Hypothalamus (tissue), 51 donors: ENCODE results near the gene TP73.

Experiments used
- DNase-seq, 51 donors: peaks; one replicate each; lab custom pipeline; 2025; lab: John Stamatoyannopoulos, UW

The TP73 gene

GRCh38 chr1:3750741-3751140, 98.4 kb downstream of the TP73 start:
- no peak for DNase-seq

GRCh38 chr1:3752400-3752945, 100.2 kb downstream of the TP73 start, which contains the start of gene CCDC27:
Gene CCDC27, plus strand, starts transcription at chr1:3752450. Its CDS starts 32 bp downstream, at chr1:3752482.
- no peak for DNase-seq

DNA sequence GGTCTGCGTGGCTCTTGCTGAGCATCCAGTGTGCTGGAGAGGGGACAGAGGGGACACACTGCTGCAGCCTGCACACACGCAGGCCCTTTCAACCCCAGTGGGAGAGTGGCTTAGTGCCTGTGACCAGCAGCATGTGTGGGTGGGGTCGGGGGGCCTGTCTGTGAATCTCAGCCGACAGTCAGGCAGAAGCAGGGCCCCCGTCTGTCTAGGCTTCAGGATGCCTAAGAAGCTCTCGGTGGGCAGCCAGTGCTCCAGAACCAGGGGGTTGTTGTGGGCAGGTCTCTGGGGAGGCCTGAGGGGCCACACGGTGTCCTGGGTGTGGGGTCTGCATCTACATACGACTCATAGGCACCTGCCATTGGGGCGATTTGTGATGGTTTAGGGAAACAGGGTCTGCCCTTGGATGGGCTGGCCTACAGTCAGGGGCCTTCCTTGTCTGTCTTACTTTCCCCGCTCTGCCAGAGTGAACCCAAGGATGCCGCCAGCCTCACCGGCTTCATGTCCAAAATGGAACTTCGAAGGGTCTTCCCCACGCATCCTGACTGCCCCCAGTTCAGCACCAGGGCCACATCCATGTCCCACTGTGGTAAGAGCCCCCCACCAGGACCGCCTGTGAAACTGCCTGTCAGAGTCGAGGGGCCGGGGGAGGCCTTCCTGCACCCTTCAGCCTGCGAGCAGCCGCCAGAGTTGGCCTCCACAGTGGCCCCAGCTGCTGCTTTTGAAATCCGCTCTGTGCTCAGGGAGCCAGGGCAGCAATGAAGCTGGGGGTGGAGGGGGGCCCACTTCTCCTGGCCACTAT, 101.5 kb downstream of the TP73 start:
- no peak for DNase-seq

DNA sequence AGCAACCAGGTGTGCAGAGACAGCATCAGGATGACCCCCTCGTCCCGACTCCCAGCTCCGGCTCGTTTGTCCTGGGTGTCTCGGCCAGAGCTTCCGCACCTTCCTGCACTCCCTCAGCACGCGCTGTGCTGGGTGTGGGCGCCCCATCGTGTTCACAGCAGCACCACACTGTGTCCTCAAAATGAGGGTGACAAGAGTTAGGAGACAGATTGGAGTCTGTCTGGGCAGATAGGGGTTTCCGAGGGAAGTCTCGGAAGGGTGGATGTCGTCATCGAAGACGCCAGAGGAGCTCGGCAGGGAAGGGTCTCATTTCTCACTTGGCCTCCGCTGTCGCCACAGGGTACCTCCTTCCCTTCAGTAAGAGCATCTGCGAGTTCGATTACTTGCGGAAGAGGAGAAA, 104.1 kb downstream of the TP73 start:
- DNase-seq = no peak

DNA sequence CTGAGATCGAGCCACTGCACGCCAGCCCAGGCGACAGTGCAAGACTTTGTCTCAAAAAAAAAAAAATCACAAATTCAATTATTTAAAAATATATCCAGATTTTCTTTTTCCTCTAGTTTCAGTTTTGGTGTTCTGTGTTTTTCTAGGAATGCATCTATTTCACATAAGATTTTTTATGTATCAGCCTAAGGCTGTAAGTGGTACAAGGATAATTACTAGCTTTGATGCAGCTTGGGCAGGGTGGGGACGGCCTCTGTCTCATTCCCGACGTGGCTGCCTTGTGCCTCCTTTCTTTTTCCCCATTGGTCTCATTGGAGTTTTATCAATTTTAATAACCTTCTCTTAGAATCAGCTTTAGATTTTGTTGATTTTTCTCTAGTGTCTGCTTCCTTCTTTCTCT, 106.8 kb downstream of the TP73 start:
- no peak for DNase-seq

GRCh38 chr1:3759796-3760195, 107.5 kb downstream of the TP73 start:
- DNase-seq = no peak

DNA sequence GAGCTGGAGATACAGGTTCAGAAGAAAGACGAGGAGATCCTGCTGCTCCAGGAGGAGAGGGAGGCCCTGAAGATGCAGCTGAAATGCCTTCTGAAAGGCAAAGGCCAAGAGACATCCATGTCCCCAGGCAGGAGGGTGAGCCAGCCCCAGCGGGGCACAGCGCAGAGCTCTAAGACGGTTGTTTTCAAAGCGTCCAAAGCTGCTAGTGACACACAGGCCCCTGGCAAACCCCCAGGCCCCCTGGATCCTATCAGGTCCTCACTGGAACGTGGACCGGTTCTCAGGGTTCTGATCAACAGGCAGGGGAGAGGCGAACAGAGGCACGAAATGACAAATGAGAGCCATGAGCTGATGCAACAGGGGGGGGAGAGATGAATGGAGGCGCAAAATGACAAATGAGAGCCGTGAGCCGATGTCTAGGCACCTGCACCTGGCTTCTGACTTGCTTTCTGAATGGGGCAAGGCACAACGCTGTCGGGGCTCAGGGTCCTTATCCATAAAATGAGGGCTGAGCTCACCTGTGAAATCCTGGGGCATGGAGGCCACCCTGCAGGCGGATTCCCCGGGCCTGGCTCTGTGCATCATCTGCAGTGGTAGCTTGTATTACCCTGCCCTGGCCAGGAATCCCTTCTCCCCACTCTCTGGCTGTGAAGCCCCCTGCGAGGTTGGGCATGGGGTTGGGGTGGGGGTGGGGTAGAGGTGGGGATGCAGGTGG, 109.1 kb downstream of the TP73 start:
- no peak for DNase-seq

DNA sequence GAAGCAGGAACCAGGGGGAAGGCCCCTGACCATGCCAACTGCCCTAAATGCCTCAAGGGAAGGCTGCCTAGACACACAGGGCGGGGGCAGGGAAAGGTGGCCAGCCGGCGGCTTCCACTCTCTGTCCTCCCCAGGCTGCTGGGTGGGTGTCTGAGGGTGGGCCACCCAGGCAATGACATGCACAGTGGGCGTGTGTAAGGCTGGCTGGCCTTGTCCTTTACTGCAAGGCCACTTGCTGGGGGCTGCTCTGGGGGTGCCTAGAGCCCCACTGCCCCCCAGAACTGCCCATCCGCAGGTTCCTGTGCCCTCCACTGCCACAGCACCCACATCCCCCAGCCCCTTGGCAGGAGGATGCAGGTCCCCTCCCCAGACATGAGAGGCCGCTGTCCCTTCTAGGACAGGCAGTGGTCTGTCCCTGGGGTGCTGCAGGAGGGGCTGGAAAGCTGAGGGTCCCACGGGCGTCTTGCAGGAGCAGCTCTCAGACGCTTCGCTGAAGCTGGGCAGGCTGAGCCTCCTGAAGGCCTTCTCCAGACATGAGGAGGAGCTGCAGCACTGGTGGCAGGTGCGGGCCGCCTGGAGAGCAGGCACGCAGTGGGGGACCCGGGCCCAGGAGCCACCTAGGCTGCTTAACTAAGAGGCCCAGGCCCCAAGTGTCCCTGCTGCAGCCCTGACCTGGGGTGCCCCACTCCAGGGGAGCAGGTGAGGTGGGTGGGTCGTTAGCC, 110.0 kb downstream of the TP73 start:
- no peak for DNase-seq

DNA sequence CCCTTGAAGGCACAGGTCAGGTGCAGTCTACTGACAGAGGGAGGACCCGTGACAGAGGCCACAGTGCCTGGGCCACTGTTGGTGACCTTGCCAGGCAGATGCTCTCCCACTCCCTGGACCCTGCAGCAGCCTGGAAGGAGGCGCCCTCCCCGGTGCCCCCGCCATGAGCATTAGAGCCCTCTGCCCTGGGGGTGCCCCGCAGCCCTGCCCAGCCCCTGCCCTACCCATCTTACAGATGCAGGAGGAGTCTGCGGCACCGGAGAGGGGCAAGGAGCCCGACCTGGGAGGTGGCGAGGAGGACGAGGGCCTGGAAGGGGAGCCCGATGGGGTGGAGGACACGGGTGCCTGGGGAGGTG, 110.5 kb downstream of the TP73 start:
- DNase-seq = no peak

GRCh38 chr1:3763351-3764125, 111.2 kb downstream of the TP73 start:
- DNase-seq = no peak

DNA sequence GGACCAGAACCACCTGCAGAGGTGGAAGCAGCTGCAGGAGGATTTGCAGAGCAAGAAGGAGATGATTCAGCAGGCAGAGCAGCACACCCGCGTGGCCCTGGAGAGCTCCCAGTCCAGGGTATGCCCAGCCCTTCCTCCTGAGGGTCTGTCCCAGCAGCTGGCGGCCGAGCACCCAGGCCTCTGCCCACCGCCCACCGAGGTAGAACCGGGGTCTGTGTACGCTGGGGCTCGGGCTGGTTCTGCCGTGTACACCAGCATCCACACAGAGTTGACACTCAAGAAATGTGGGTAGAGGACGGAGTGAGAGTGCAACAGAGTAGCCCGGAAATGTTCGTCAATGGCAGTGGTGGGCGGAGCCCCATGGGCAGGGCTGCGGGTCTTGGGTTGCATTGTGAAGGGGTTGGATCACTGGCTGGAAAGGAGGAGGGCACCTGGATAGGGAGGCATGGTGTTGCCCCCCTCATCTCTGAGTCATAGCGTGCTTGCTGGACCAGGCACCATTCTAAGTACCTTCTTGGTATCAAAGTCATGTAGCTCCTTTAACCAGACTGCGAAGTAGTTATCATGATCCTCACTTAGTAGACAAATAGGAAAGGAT, 115.1 kb downstream of the TP73 start:
- no peak for DNase-seq

- DNase-seq = no peak
Measured at GRCh38 chr1:3768811-3769390, 116.6 kb downstream of the TP73 start.

- no peak for DNase-seq
Measured at GRCh38 chr1:3770047-3770765, 117.9 kb downstream of the TP73 start.

GRCh38 chr1:3771108-3772026, 119.1 kb downstream of the TP73 start:
- no peak for DNase-seq

DNA sequence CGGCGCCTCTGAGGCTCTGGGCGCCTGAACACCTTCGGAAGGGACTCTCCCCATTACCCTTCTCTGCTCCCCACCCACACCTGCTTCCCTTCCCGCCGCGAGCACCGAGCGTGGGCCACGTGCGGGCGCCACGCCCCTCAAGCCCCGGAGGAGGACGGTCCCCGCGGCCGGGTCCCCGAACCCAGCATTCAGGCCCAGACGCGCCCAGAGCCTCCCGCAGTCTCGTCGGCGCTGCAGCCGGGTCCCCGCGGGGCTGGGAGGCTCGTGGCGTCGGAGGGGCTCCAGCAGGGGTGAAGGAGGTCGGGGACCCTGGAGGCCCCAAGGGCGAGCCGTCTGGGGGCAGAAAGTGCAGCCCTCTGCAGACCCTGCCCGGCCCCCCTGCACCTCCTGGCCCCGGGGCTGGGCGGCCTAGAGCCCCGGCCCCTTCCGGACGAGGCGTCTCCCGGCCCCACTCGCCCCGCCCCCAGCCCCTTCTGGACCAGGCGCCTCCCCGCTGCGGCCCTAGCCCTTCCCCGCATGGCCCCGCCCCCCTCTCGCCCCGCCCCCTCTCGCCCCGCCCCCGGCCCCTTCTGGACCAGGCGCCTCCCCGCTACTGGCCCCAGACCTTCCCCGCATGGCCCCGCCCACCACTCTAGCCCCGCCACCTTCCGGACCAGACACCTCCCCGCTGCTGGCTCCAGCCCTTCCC, 119.9 kb downstream of the TP73 start:
- DNase-seq = peak in 45 of 51 donors; percentile 5 to 86 (median 55)

DNA sequence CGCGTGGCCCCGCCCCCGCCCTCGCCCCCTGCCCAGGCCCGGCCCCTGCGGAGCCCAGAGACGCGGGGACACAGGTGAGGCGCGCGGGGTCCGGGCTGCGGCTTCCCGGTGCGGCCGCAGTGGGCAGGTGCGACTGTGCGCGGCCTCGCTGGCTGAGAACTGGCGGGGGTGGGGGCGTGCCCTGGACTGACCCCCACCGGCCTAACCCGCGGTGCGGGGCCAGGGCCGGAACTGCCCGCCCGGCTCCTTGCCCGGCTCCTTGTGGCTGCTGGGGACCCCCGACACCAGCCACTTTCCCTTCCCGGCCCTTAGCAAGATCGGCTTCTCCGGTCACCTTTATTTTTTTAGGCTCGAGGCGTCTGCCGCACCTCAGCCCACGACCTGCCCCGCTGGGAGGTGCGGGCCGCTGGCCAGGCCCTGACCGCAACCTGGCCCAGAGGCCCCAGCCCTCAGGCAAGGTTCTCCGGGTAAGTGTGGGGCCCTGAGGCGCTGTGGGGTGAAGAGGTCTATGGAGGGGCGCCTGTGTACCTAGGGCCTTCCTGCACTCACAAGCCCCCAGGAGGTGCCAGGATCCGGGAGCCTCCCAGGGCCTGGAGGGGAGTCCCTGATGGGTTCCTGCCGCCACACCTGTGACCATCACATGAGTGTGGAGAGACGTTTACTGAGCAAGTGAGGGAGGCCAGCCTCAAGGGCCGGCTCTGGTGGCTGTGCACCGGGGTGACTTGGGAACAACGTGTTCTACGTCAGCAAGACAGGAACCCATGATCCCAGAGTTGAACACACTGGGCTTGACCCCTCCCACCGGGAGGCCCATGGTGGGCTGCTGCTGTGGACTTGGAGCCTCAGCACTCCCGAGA, 120.6 kb downstream of the TP73 start, which contains the start of gene SMIM1:
Gene SMIM1 (plus strand): TSS at position 35 of the 857 bp plus-strand sequence. CDS start 2,625 bp downstream, outside the sequence.
- DNase-seq = no peak
